Globus pallidus (tissue), 1 donor: ENCODE results near the gene LDB3.

Experiments
- DNase-seq: peaks from one replicate; pipeline ENCODE4 v3.0.0-alpha.2; 2015; ENCODE audit warnings: low spot score

Gene LDB3

GRCh38 chr10:86759073-86759672, 90.9 kb downstream of the LDB3 start:
- DNase-seq, result no peak

- no peak for DNase-seq
These were observed 95.1 kb downstream of the LDB3 start for GRCh38 chr10:86763404-86763803.

GRCh38 chr10:86765548-86765947, 97.2 kb downstream of the LDB3 start:
- DNase-seq, result no peak

GRCh38 chr10:86768412-86769062, 100.2 kb downstream of the LDB3 start:
- DNase-seq, result no peak

- DNase-seq, result no peak
These were observed 101.7 kb downstream of the LDB3 start for GRCh38 chr10:86769991-86770390.

- no peak for DNase-seq
These were observed 102.2 kb downstream of the LDB3 start for GRCh38 chr10:86770412-86770960.

GRCh38 chr10:86773498-86773897, 105.2 kb downstream of the LDB3 start:
- no peak for DNase-seq

- DNase-seq, result no peak
These were observed 107.0 kb downstream of the LDB3 start for GRCh38 chr10:86775056-86775869.

- no peak for DNase-seq
These were observed 107.5 kb downstream of the LDB3 start for GRCh38 chr10:86775870-86776180.

GRCh38 chr10:86779220-86780017, 111.1 kb downstream of the LDB3 start:
- no peak for DNase-seq

- no peak for DNase-seq
These were observed 114.5 kb downstream of the LDB3 start for GRCh38 chr10:86782701-86783418.

- no peak for DNase-seq
These were observed 116.7 kb downstream of the LDB3 start for GRCh38 chr10:86785037-86785436.
